DMS53 treated with DMSO at 0.1 percent for 48 hours (cell line): Measurements from ENCODE around the gene ILK.

Experiments
- DNase-seq: peaks from one replicate; lab custom pipeline; 2025; ENCODE audit not compliant: unreplicated experiment; lab: John Stamatoyannopoulos, UW

The ILK gene

GRCh38 chr11:6572215-6572614, 31.4 kb upstream of the ILK start:
- no peak for DNase-seq

DNA sequence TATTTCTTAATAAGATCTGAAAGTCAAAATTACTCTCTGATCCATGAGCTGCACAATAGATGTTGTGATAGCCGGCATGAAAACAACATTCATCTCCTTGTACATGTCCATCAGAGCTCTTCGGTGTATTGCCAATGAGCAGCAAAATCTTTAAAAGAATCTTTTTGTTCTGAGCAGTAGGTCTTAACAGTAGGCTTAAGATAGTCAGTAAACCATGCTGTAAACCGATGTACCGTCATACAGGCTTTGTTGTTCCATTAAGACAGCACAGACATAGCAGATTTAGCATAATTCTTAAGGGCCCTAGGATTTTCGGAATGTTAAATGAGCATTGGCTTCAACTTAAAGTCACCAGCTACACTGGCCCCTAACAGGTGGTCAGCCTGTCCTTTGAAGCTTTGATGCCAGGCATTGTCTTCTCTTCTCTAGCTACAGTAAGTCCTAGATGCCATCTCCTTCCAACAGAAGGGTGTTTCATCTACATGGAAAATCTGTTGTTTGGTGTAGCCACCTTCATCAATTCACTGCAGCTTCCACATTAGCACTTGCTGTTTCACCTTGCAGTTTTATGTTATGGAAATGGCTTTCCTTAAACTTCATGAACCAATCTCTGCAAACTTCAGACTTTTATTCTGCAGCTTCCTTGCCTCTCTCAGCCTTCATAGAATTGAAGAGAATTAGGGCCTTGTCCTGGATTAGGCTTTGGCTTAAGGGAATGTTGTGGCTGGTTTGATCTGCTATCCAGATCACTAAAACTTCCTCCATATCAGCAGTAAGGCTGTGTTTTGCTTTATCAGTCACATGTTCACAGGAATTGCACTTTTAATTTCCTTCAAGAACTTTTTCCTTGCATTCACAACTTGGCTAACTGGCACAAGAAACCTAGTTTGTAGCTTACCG, 28.5 kb upstream of the ILK start:
- no peak for DNase-seq

DNA sequence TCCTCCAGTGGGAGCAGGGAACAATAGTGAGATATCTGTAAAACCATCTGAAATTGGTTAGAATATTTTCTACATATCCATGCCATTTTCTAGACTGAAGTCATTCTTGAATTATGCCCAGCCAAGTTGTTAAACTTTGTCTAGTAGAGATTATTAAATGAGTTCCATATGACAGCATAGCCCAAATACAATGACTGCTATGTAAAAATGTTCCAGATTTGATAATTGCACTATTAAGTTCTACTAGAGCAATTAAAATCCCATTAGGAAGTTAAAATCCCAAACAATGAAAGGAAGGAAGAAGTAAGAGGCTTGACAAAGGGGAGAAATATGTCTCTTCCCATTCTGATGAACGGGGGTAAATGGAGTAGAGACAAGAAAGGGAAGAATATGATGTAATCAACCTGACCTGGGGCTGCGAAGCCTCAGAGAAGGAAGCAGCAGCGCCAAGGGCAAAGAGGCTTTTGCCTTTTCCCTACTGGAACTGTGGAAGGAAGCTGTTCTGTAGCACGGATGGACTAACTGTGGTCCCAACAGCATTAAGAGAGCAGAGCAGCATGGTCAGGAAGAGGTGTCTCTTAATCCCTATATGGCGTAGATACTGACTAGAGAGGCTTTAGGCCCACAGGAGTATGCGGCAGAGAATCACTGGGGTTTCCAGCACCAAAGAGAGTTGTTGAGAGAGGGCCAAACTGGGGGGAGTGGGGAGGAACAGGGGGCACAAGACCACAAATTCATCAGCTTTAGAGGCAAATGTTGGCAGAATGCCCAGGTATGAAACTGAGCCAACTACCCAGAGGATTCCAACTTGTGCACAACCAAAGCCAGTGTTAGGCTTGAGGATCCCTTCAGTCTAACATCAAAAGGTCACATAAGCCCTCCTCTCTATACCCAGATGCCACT, 26.9 kb upstream of the ILK start:
- DNase-seq = no peak

- no peak for DNase-seq
These were observed 25.4 kb upstream of the ILK start for GRCh38 chr11:6578134-6578533.

GRCh38 chr11:6579681-6580080, 23.9 kb upstream of the ILK start:
- DNase-seq = no peak

GRCh38 chr11:6583584-6583983, 20.0 kb upstream of the ILK start:
- no peak for DNase-seq

DNA sequence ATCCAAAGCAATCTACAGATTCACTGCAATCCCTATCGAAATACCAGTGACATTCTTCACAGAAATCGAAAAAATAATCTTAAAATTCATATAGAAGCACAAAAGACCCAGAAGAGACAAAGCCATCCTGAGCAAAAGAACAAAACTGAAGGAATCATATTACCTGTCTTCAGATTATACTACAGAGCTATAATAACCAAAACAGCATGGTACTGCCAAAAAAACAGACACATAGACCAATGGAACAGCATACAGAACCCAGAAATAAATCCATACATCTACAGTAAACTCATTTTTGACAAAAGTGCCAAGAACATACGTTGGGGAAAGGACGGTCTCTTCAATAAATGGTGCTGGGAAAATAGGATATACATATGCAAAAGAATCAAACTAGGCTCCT, 19.0 kb upstream of the ILK start:
- no peak for DNase-seq

- peak; percentile 54 for DNase-seq
These were observed 16.9 kb upstream of the ILK start for GRCh38 chr11:6586434-6587359.

DNA sequence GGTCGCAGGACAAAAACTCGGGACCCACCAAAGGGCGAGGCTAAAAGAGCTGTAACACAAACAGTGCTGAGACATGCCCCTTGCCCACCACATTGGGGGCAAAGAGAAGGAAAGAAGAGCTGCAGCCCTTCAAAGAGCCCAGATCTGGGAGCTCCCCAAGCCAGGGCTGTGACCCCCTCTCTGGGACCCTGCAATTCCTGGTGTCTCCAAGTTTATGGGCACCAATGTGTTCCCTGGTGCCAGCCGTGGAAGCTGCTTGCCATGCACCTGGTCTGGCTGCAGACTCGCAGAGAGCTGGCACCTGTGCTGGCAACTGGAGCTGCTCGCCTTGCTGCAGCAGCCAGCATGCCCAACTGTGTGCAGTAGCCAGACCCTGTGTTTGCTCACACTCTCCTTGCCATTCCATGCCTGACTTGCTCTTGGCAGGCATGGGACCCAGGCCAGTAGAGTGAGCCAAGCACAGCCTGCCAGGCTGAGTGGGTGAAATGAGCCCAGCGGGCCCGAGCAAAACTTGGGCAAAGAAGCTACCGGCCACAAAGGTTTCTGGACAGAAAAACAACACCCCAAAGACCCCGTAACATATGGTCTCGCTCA, 16.1 kb upstream of the ILK start:
- no peak for DNase-seq

GRCh38 chr11:6588018-6588417, 15.6 kb upstream of the ILK start:
- DNase-seq = no peak

DNA sequence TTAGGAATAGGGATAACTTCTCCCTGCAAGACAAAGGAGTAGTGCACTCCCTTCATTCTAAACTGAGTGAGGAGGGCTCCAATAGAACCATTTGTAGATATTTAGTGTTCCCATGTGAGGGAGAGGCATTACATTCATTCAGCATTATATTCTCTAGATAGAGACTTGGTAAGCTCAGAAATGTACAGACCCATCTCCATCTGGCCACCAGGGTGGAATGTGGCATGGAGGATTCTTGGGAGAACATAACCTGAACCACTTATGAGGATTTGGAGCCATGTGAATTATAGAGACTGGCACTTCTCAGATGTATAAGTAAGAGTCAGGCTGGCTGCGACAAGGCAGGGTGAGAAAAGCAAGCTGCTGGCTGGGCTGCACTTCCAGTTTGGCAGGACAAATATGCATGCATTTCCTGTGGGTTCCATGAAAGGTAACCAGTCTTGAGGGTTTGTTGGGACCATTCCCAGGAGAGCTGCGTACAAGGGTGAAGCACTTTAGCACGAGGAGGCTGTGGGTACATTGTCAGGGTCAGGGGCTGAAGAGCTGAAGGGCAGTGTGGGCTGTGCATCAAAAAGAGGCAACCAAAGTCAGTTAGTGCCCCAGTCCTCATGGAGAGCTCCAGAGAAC, 9.3 kb upstream of the ILK start:
- no peak for DNase-seq

DNA sequence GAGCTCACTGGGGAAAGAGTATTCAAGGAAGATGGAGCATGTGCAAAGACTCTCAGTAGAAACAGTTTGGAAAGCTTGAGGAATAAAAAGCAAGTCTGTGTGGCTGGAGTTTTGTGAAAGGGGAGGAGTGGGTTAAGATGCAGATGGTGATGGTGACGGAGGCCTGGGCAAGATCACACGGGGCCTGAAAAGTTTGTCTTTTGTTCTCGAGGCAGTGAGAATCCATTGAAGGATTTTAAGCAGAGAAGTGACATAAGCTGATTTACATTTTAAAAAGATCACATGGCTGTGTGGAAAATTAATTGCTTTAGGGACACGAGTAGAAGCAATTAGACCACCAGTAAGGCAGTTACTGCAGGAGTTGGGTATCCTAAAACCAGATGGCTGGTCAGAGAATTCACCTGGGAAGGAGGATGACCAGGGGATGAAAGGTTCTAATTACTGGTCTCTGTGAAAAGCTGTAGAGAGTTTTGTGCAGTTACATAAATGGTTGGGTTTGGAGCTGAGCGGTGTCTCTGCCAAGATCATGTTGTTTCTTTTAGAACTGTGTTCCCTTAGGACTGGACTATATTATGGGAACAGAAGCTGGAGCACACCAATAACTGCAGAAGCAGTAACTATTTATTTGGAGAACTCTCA, 7.2 kb upstream of the ILK start:
- no peak for DNase-seq

DNA sequence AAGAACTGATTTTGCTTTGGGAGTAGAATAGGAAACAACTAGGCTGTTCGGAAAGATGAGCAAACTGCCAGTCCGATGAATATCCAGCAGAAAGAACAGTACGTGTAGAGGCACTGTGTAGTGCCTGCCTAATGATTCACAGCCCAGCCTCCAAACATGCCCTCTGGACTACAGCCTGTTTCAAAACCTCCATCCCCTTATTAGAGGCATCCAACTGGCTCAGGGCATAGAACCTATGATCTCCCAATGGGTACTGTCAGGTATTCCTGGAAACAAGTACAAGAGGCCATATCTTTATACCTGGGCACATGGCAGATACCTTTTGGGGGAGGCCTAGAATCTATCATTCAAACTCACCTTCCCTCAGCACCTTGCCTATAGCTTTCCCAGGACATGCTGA, 5.0 kb upstream of the ILK start:
- no peak for DNase-seq

DNA sequence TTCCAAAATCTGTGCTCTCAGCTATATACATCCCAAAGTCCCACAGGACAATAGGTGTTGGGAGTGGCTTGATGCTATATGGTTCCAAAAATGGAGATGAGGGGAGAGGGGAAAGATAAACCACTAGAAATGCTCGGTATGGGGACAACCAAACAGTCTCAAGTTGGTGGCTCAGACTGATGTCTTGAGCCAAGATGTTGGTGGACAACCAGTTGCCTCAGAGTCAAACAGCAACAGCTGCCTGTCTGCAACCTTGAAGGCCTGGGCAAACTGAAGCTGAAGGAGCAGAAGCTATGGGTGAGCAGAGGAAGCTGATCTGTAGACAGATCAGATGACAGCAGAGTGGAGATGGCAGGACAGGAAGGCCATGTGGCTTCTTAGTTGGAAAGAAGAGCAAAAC, 4.1 kb upstream of the ILK start:
- no peak for DNase-seq

DNA sequence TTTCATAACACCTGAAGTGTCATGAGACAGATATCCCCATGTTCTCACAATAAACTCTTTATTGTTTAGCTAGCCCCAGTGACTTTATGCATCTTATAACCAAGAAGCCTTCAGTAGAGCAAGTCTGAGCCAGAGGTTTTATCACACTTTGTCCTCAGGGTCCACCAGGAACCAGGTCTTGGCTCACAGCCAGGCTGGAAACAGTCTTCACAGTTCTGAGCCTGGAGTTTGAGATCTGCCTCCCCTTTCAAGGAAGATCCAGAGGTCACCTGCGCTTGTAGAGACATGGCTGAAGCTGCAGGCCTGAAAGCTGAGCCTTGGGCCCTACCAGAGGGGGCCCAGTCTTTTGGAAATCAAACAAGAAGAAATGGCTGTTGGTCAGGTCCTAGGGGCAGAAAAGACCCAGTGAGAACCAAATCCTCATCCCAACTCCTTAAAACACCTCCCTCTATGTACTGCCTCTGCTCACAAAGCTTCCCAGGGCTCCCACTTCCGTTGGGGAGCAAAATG, 3.6 kb upstream of the ILK start:
- DNase-seq = no peak

DNA sequence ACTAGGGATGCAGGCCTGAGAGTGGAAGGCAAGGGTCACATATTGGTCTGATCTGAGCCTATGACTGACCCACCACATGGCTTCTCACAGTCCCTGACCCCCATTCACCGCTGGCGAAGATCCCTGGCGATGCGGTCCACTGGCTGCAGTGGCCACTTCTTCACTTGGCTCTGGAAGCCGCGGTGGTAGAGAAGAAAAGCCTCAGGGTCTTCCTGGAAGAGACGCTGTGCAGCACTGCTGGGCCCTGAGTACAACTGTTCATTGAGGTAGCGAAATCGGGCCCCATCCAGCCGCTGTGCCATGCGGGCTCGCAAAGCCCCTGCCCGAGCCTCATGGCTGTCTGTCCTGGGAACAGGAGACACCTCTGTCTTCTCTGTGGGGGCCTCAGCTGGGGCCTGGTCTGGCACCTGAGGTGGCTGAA, 2.5 kb upstream of the ILK start:
- no peak for DNase-seq

DNA sequence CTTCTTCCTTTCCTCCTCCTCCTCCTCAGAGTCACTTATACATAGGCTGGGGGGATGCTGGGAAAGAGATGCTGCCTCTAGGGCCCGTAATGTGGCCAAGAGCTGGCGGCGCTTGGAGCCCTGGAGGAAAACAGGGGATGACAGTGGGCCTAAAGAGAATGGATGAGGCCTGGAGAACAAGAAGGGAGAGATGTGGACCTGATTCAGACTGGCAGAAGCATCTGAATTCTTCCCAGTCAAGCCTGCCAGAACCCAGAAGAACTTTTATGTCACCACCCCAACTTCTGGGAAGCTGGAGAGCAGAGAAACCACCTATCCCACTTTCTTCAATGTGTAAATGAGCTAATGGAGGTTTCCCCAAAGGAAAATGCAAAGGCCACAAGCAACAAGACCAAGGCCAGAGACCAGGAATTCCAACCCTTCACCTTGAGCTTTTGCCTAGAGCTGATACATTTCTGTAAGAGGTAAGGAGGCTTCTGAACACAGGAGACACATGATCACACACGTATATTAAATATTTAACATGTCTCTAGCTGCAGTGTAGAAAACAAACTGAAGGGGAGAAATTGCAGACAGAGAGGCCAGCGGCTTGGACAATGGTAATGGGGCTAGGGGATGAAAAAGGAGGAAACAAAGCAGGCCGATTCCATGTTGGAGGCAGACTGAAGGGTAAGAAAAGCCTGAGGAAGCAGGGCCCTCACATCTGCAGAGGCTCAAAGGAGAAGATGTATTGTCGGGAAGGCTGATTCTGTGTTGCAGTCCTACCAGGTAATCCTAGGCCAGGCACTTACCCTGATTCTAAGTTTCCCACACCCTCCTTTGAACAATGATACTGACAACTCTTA, 1.3 kb upstream of the ILK start:
- no peak for DNase-seq

- DNase-seq = peak; percentile 12
These were observed 580 bp downstream of the ILK start for GRCh38 chr11:6604081-6604626.
